A673 (cell line): Measurements from ENCODE around the gene RAB9B.

ENCODE experiments used
- EZH2 ChIP-seq: fragments of 200-600 bp; sonication (generic); IDR thresholded peaks from 2 replicates; pipeline ENCODE4 v1.6.1; 2017; ENCODE audit warnings: borderline replicate concordance, low read depth, mild to moderate bottlenecking, mixed read lengths, antibody characterized with exemption, low read length; ENCODE audit not compliant: poor library complexity, severe bottlenecking
- TF ChIP-seq, protein P1 (sequence below): fragments of 300-800, 200-600 bp; sonication (generic); conservative IDR thresholded peaks from 2 replicates; pipeline ENCODE4 v1.5.1; 2017; ENCODE audit warnings: low read depth, mild to moderate bottlenecking, antibody characterized with exemption, low read length, moderate library complexity, mixed read lengths

GRCh38 chrX:103831803-103832544 lies at the start of gene RAB9B:
- TF ChIP-seq, protein P1, sequence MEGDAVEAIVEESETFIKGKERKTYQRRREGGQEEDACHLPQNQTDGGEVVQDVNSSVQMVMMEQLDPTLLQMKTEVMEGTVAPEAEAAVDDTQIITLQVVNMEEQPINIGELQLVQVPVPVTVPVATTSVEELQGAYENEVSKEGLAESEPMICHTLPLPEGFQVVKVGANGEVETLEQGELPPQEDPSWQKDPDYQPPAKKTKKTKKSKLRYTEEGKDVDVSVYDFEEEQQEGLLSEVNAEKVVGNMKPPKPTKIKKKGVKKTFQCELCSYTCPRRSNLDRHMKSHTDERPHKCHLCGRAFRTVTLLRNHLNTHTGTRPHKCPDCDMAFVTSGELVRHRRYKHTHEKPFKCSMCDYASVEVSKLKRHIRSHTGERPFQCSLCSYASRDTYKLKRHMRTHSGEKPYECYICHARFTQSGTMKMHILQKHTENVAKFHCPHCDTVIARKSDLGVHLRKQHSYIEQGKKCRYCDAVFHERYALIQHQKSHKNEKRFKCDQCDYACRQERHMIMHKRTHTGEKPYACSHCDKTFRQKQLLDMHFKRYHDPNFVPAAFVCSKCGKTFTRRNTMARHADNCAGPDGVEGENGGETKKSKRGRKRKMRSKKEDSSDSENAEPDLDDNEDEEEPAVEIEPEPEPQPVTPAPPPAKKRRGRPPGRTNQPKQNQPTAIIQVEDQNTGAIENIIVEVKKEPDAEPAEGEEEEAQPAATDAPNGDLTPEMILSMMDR = no peak
- no peak for TF ChIP-seq EZH2
